ENCODE results near the gene ZNF460. TPM values are rescaled to one million over a fixed set of nuclear protein-coding genes. Genes with fewer than 3 reads are reported as not detected.
A peak's percentile ranks its signal among the peaks of the same experiment; 100 is the strongest.

The ZNF460 gene
- total RNA-seq, 4 donors from 2014 or later, result 44.3 to 87.9 (median 67.9) TPM

- intact Hi-C loops (cut with DNase I), result no loop called here
- no peaks in the 10 kb centered on the region for H3K9me3 ChIP-seq
- no peak overlapping the region for H3K4me3 ChIP-seq
- H3K27ac ChIP-seq, result no peak overlapping the region
- no peaks in the 10 kb centered on the region for H3K27me3 ChIP-seq
- no peak for DNase-seq
- peaks cover 0 to 20% (median 0%) of the 10 kb centered on the region in 3 donors for H3K36me3 ChIP-seq
- peaks cover 0 to 24% (median 4%) of the 10 kb centered on the region in 3 donors for H3K4me1 ChIP-seq
- TF ChIP-seq POLR2A (IDR thresholded peaks at IDR 0.05), result no peak
- TF ChIP-seq, protein P1, sequence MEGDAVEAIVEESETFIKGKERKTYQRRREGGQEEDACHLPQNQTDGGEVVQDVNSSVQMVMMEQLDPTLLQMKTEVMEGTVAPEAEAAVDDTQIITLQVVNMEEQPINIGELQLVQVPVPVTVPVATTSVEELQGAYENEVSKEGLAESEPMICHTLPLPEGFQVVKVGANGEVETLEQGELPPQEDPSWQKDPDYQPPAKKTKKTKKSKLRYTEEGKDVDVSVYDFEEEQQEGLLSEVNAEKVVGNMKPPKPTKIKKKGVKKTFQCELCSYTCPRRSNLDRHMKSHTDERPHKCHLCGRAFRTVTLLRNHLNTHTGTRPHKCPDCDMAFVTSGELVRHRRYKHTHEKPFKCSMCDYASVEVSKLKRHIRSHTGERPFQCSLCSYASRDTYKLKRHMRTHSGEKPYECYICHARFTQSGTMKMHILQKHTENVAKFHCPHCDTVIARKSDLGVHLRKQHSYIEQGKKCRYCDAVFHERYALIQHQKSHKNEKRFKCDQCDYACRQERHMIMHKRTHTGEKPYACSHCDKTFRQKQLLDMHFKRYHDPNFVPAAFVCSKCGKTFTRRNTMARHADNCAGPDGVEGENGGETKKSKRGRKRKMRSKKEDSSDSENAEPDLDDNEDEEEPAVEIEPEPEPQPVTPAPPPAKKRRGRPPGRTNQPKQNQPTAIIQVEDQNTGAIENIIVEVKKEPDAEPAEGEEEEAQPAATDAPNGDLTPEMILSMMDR (IDR thresholded peaks at IDR 0.05), result no peak
Observed at GRCh38 chr19:57308514-57308913, 28.2 kb downstream of the ZNF460 start.

DNA sequence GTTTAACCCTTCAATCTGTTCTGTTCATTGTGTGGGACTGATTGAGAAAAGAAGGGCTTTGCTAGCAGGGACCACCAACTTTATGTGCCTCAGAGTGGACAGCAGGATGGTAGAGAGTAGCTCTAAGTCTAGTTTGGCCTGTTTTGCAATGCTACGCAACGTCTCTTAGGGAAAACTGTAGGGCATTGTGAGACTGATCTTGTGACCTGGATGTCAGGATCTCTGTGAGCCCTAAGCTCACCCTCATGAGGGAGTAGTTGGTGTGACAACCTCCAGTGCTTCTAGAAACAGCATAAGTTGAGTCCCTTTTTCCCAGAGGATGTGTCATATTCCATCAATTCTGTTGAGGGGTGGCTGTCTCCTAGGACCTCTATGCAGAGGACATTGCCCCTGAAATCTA lies 30.5 kb downstream of the ZNF460 start:
- H3K36me3 ChIP-seq, result peaks cover 0 to 2% (median 0%) of the 10 kb centered on the region in 3 donors
- WGBS, 2 donors, result 71 to 100% methylated on average over 1 to 2 of the region's 2 CpGs
- intact Hi-C loops (cut with DNase I), result no loop called here
- no peak for DNase-seq
- no peak overlapping the region for H3K4me3 ChIP-seq
- TF ChIP-seq, protein P1 (IDR thresholded peaks at IDR 0.05), result no peak
- no peak for TF ChIP-seq POLR2A (IDR thresholded peaks at IDR 0.05)
- no peaks in the 10 kb centered on the region for H3K9me3 ChIP-seq
- H3K27me3 ChIP-seq, result no peaks in the 10 kb centered on the region
- H3K27ac ChIP-seq, result no peak overlapping the region
- peaks cover 0 to 2% (median 0%) of the 10 kb centered on the region in 3 donors for H3K4me1 ChIP-seq

- WGBS, 2 donors, result 58 to 71% methylated on average over 4 of the region's 4 CpGs
- Histone ChIP-seq H3K4me3 (no peak overlapping the region), H3K36me3 (no peaks in the 10 kb centered on the region), H3K27ac (no peak overlapping the region), H3K4me1 (no peaks in the 10 kb centered on the region), H3K9me3 (no peaks in the 10 kb centered on the region), H3K27me3 (peaks cover 0 to 5% (median 0%) of the 10 kb centered on the region in 4 donors)
- intact Hi-C loops (cut with DNase I), result no loop called here
- TF ChIP-seq POLR2A (IDR thresholded peaks at IDR 0.05), result no peak
- TF ChIP-seq, protein P1 (IDR thresholded peaks at IDR 0.05), result no peak
- DNase-seq, result no peak
Observed at GRCh38 chr19:57314146-57314545, 33.9 kb downstream of the ZNF460 start.

- no peak for DNase-seq
- Histone ChIP-seq H3K4me1 (peaks cover 0 to 25% (median 12%) of the 10 kb centered on the region in 3 donors), H3K36me3 (no peaks in the 10 kb centered on the region)
Observed at GRCh38 chr19:57317503-57317902, 37.2 kb downstream of the ZNF460 start.

DNA sequence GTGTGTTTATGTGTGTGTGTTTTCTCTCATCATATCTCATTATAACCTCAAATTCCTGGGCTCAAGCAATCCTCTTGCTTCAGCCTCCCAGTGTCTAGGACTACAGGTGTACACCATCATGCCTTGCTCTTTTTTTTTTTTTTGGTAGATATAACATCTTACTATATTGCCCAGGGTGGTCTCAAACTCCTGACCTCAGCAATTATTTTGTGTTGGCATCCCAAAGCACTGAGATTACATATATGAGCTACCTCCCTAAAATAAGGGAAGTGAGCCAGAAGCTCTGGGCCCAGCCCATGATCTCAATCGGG lies 39.5 kb downstream of the ZNF460 start:
- DNase-seq, result no peak
- peak overlapping the region; percentile 89 to 94 (median 92) for H3K27ac ChIP-seq
- H3K9me3 ChIP-seq, result no peaks in the 10 kb centered on the region
- WGBS, 2 donors, result 0 to 11% methylated on average over 1 of the region's 1 CpG
- peaks cover 0 to 22% (median 1%) of the 10 kb centered on the region in 3 donors for H3K36me3 ChIP-seq
- H3K27me3 ChIP-seq, result peaks cover 0 to 5% (median 0%) of the 10 kb centered on the region in 4 donors
- TF ChIP-seq POLR2A (IDR thresholded peaks at IDR 0.05), result no peak
- TF ChIP-seq, protein P1 (IDR thresholded peaks at IDR 0.05), result no peak
- intact Hi-C loops (cut with DNase I), result no loop called here
- H3K4me1 ChIP-seq, result peaks cover 0 to 30% (median 12%) of the 10 kb centered on the region in 3 donors
- peak overlapping the region; percentile 61 to 93 (median 76) for H3K4me3 ChIP-seq

More at GRCh38 chr19:57317503-57317902, 37.2 kb downstream of the ZNF460 start:
- Histone ChIP-seq H3K27me3 (peaks cover 0 to 5% (median 0%) of the 10 kb centered on the region in 4 donors), H3K27ac (no peak overlapping the region), H3K9me3 (no peaks in the 10 kb centered on the region), H3K4me3 (peak overlapping the region in 2 of 4 donors; percentile 8 to 23)
- intact Hi-C loops (cut with DNase I), result no loop called here
- TF ChIP-seq, protein P1 (IDR thresholded peaks at IDR 0.05), result no peak
- no peak for TF ChIP-seq POLR2A (IDR thresholded peaks at IDR 0.05)
- WGBS, 2 donors, result 17 to 21% methylated on average over 9 to 19 of the region's 29 CpGs
